ENCODE results near the gene LRRC8A. TPM values are rescaled to one million over a fixed set of nuclear protein-coding genes. Genes with fewer than 3 reads are reported as not detected.

LRRC8A gene
- total and polyA plus RNA-seq, 7 donors = 11.6 to 71.5 (median 16.4) TPM

DNA sequence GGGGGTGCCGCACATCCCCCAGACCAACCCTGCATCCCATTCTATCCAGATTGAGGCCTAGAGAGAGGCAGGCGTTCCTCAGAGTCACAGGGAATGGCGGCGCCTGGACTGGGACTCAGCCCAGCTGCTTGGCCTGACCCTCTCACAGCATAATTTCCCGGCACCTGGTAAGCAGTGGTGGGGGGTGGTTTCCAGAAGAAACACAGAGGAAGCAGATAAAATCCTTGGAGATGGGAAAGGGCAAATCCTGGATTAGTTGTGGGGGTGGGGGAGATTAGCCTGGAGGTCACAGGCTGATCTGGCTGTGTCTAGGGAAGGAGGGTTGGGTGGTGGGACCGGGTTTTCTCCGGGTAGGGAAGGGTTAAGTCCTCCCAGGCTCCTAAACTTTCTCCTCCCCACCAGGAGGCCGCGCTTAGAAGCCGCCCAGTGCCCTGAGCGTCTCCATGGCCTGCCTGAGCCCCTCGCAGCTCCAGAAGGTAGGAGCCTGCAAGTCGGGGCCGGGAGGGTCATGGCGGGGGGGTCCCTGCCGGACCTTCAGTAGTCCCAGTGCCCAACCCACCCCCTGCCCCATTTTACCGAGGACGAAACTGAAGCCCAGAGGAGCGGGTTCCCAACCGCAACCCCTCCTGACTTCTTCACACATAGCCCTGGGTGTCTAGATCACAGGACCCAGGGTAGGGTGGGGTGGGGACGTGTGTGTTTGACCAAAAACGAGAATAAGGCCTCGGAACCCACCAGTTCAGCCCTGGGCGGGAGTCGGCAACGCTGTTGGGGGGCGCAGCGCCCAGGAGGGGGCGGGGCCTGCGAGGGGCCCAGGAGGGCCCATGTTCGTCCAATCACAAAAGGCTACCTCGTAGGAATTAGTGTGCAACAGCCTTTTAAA lies 40.2 kb downstream of the LRRC8A start:
- Histone ChIP-seq H3K4me1 (peaks cover 14% of the 10 kb centered on the region), H3K9me3 (no peaks in the 10 kb centered on the region), H3K4me3 (peak overlapping the region; percentile 71), H3K27ac (peak overlapping the region; percentile 82), H3K27me3 (ENCODE audit: insufficient read depth in 3 of 3, low read length in 2 of 3) (no peaks in the 10 kb centered on the region), H3K36me3 (ENCODE audit: insufficient read depth in 1 of 2, low read depth in 1 of 2) (peaks cover 0 to 7% of the 10 kb centered on the region in 2 donors)
- TF ChIP-seq, protein P1, sequence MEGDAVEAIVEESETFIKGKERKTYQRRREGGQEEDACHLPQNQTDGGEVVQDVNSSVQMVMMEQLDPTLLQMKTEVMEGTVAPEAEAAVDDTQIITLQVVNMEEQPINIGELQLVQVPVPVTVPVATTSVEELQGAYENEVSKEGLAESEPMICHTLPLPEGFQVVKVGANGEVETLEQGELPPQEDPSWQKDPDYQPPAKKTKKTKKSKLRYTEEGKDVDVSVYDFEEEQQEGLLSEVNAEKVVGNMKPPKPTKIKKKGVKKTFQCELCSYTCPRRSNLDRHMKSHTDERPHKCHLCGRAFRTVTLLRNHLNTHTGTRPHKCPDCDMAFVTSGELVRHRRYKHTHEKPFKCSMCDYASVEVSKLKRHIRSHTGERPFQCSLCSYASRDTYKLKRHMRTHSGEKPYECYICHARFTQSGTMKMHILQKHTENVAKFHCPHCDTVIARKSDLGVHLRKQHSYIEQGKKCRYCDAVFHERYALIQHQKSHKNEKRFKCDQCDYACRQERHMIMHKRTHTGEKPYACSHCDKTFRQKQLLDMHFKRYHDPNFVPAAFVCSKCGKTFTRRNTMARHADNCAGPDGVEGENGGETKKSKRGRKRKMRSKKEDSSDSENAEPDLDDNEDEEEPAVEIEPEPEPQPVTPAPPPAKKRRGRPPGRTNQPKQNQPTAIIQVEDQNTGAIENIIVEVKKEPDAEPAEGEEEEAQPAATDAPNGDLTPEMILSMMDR (IDR thresholded peaks at IDR 0.05) = no peak
- DNase-seq (peak; percentile 56 to 78), ATAC-seq (peak; percentile 45 to 70 (median 58))
- intact Hi-C loops (cut with DNase I) = loop anchor here in 1 of 2 donors (5.0 kb wide), 1 partner anchor 40 kb away; the partner anchor contains the start of genes KYAT1 and LRRC8A
- WGBS, 3 donors = 8 to 26% (median 20%) methylated on average over 27 to 32 of the region's 32 CpGs

DNA sequence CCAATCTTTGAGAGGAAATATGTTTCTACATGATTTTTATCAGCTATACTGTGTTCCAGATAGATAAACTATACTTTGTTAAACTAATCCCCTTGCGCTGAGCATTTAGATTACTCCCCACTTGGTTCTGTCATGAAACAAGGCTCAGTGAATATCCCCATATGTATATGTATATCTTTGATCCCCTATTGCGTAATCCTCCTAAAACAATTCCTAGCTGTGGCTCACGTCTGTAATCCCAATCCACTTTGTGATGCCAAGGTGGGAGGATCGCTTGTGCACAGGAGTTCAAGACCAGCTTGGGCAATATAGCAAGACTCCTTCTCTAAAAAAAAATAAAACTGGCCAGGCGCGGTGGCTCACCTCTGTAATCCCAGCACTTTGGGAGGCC lies 41.6 kb downstream of the LRRC8A start:
- no peak for ATAC-seq
- Histone ChIP-seq H3K9me3 (no peaks in the 10 kb centered on the region), H3K27ac (no peak overlapping the region), H3K36me3 (ENCODE audit: insufficient read depth in 1 of 2, low read depth in 1 of 2) (no peaks in the 10 kb centered on the region), H3K4me1 (peaks cover 13% of the 10 kb centered on the region), H3K4me3 (no peak overlapping the region), H3K27me3 (ENCODE audit: insufficient read depth in 3 of 3, low read length in 2 of 3) (no peaks in the 10 kb centered on the region)
- 89 to 94% (median 89%) methylated on average over 6 of the region's 6 CpGs for WGBS, 3 donors
- TF ChIP-seq, protein P1 (IDR thresholded peaks at IDR 0.05) = no peak
- no peak for DNase-seq
- intact Hi-C loops (cut with DNase I) = loop anchor here in 1 of 2 donors (5.0 kb wide), 1 partner anchor 41 kb away; the partner anchor contains the start of genes KYAT1 and LRRC8A

- Histone ChIP-seq H3K4me1 (peaks cover 4% of the 10 kb centered on the region), H3K27me3 (ENCODE audit: insufficient read depth in 3 of 3, low read length in 2 of 3) (no peaks in the 10 kb centered on the region), H3K36me3 (ENCODE audit: insufficient read depth in 1 of 2, low read depth in 1 of 2) (no peaks in the 10 kb centered on the region), H3K27ac (no peak overlapping the region), H3K4me3 (no peak overlapping the region), H3K9me3 (no peaks in the 10 kb centered on the region)
- WGBS, 3 donors = 20 to 27% (median 22%) methylated on average over 10 of the region's 10 CpGs
- ATAC-seq (peak; percentile 85 to 93 (median 92)), DNase-seq (peak; percentile 46 to 72)
- TF ChIP-seq, protein P1 (IDR thresholded peaks at IDR 0.05) = peak; percentile 87
- intact Hi-C loops (cut with DNase I) = loop anchor here (1.0 to 5.0 kb wide), 3 partner anchors 65 to 76 kb away; no protein-coding TSS in a partner anchor
Measured at GRCh38 chr9:128927731-128928411, 45.9 kb downstream of the LRRC8A start.

GRCh38 chr9:128928624-128929023 lies 46.7 kb downstream of the LRRC8A start:
- Histone ChIP-seq H3K27me3 (ENCODE audit: insufficient read depth in 3 of 3, low read length in 2 of 3) (no peaks in the 10 kb centered on the region), H3K4me1 (peaks cover 4% of the 10 kb centered on the region), H3K4me3 (no peak overlapping the region), H3K27ac (no peak overlapping the region), H3K9me3 (no peaks in the 10 kb centered on the region), H3K36me3 (ENCODE audit: insufficient read depth in 1 of 2, low read depth in 1 of 2) (peaks cover 0 to under 1% of the 10 kb centered on the region in 2 donors)
- TF ChIP-seq, protein P1 (IDR thresholded peaks at IDR 0.05) = no peak
- no peak for ATAC-seq
- 86 to 89% (median 88%) methylated on average over 2 of the region's 2 CpGs for WGBS, 3 donors
- intact Hi-C loops (cut with DNase I) = loop anchor here (1.0 to 5.0 kb wide), 3 partner anchors 65 to 76 kb away; no protein-coding TSS in a partner anchor
- no peak for DNase-seq

Measured in psoas muscle (tissue), 8 donors.